HG03457 (cell line): Measurements from ENCODE around the gene NFX1.
"Not testable (repeated sequence)": the region's sequence is repeated elsewhere in the genome, so short reads cannot be mapped to it uniquely, and the experiment has no call there.

Experiments used
- ATAC-seq: cut with Tn5 transposase; IDR thresholded peaks from one replicate; pipeline ENCODE4 v1.9.1; 2021; ENCODE audit warnings: moderate number of reproducible peaks; ENCODE audit not compliant: unreplicated experiment

Gene NFX1

GRCh38 chr9:33307067-33307466, 16.8 kb downstream of the NFX1 start:
- no peak for ATAC-seq

DNA sequence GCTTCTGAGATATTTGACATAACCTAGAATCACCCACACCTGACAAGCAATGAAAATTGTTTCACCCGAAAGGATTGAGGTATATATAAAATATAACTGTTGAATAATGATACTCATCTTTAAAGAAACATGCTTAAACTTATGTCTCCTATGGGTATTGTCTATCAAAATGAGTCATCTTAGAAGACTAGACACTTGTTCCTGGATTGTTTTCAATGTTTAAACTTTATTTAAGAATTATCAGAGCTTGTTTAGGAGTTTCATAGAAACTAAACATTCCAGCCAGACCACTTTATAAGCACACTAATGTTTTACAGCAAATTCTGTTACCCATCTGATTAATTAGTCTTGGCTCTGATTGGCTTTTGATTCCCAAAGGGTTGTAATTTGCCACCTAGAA, 19.6 kb downstream of the NFX1 start:
- ATAC-seq = no peak

DNA sequence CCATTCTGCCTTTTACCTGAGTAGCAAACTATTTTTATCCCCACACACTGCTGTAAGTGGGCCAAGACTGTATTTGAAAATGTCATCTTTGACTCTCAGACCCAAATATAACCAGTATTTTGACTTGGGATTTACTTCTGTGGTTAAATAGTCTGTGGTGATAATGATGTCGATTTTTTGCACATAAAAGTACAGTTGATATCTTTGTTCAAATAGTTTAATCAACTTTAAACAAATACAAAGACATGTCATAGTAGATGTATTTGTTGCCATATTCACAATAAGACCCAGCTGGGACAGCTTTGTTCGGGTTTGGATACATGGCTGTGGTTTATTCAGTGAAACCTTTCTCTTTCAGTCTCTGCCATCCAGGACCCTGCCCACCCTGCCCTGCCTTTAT, 20.4 kb downstream of the NFX1 start:
- no peak for ATAC-seq

- ATAC-seq = no peak
Measured at GRCh38 chr9:33311953-33312352, 21.6 kb downstream of the NFX1 start.

- ATAC-seq = no peak
Measured at GRCh38 chr9:33315371-33315770, 25.1 kb downstream of the NFX1 start.

GRCh38 chr9:33317136-33317535, 26.8 kb downstream of the NFX1 start:
- ATAC-seq = not testable (repeated sequence)

DNA sequence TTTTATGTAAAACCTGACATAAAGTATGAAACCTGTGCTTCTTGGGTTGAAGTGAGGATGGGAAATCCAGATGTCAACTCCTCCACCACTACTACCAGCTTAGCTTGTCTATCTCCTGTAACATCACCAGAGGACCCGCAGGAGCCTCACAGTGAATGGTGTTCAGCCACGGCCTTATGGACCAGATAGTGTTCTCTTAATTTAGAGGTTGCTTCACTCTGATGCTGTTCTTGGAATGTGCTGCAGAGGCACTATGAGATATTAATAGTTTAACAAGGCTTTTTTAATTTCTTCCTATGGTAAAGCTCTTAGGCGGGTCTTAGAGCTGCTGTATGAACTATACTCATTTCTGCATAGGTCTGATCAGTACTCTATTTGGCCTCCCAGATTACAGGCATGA, 27.9 kb downstream of the NFX1 start:
- ATAC-seq = no peak

DNA sequence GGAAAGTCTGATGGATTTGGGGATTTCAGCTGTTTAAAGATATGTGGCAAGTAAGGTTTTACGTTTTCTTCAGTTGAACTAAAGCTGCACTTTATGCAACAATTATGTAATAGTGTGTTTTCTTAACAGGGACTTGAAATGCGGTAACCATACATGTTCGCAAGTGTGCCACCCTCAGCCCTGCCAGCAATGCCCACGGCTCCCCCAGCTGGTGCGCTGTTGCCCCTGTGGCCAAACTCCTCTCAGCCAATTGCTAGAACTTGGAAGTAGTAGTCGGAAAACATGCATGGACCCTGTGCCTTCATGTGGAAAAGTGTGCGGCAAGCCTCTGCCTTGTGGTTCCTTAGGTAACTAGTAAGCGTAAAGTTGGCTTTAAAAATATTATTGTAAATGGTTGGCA, 28.5 kb downstream of the NFX1 start:
- ATAC-seq = no peak

GRCh38 chr9:33320230-33320567, 29.9 kb downstream of the NFX1 start:
- ATAC-seq = no peak

- ATAC-seq = no peak
Measured at GRCh38 chr9:33320568-33321261, 30.4 kb downstream of the NFX1 start.

- no peak for ATAC-seq
Measured at GRCh38 chr9:33329117-33329563, 38.8 kb downstream of the NFX1 start.

GRCh38 chr9:33329979-33330378, 39.7 kb downstream of the NFX1 start:
- no peak for ATAC-seq

GRCh38 chr9:33331377-33331891, 41.1 kb downstream of the NFX1 start:
- no peak for ATAC-seq

GRCh38 chr9:33332011-33332410, 41.7 kb downstream of the NFX1 start:
- no peak for ATAC-seq

GRCh38 chr9:33332956-33333355, 42.6 kb downstream of the NFX1 start:
- not testable (repeated sequence) for ATAC-seq

- no peak for ATAC-seq
Measured at GRCh38 chr9:33340186-33340585, 49.9 kb downstream of the NFX1 start.

- ATAC-seq = no peak
Measured at GRCh38 chr9:33341182-33341581, 50.9 kb downstream of the NFX1 start.

DNA sequence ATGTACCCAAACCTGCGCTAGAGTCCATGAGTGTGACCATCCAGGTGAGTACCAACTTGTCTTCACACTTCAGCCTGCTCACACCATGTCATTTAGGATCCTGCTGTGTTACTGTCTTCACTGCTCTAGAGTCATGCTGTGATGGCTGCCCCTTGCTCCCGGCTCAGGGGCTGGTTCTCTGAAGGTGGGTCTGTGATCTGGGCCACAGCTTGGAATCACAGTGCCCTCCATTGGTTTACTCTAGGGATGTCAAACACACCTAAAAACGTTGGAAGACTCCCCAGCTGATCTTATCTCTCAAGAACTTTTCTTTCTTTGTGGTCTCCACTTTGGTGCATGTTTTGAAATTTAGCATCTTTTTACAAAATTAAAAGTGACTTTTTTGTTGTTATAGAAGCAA, 53.8 kb downstream of the NFX1 start:
- no peak for ATAC-seq

DNA sequence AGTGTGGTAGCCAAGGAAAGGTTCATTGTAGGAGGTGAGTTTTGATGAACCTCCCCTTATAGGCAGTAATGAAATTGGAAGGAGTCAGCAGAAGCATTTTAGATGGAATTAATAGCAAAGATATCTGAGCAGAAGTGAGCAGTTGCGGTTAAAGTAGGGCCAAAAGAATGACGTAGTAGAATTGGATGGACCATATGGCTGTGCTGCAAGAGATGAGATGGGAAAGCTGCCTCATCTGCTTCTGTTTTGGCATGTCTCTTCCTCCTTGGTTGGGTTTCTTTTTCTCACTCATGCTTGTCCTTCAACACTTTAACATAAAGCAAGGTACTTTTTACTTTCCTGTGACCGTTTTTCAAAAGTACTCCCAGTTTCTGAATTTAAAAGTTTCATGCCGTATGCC, 56.2 kb downstream of the NFX1 start:
- no peak for ATAC-seq

GRCh38 chr9:33348998-33349397, 58.7 kb downstream of the NFX1 start:
- no peak for ATAC-seq

DNA sequence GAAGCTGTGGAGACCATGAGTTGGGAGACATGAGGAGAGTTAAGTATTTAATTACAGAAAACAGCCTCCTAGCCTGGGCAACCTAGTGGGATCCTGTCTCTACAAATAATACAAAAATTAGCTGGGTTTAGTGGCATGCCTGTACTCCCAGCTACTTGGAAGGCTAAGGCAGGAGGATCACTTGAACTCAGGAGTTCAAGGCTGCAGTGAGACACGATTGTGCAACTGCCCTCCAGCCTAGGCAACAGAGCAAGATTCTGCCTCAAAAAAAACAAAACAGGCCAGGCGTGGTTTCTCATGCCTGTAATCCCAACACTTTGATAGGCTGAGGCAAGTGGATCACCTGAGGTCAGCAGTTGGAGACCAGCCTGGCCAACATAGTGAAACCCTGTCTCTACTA, 59.4 kb downstream of the NFX1 start:
- no peak for ATAC-seq

DNA sequence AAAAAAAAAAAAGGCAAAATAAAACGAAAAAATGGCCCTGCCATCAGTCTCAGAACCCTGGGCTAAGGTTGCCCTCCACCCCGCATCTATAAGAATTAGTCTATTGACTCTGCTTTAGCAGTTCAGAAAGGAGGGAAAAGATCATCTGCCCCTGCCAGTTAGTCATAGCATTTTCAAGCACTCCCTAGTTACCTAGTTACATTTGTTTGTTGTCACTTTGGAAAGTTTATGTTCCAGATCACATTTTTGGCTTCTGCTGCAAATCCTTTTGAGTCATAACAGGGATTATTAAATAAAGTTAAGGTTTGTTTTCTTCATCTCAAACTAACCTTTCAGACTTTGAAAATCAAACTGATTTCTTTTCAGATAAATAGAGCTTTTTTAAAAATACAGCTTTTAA, 60.0 kb downstream of the NFX1 start:
- ATAC-seq = no peak

GRCh38 chr9:33351547-33351946, 61.2 kb downstream of the NFX1 start:
- no peak for ATAC-seq
